ENCODE results near the gene ZNF254.

GRCh38 chr19:24099829-24100228 is 12.8 kb downstream of the ZNF254 start:
- TF ChIP-seq EP300 (IDR thresholded peaks at IDR 0.05): no peak
- no peak for TF ChIP-seq CTCF (IDR thresholded peaks at IDR 0.05)
- no peak for TF ChIP-seq POLR2A (IDR thresholded peaks at IDR 0.05)
- no peak for TF ChIP-seq POLR2AphosphoS5 (IDR thresholded peaks at IDR 0.05)

All from stomach (tissue), 4 donors.